HCT116 (cell line): Measurements from ENCODE around the gene APBA1. TPM values are rescaled to one million over a fixed set of nuclear protein-coding genes. Genes with fewer than 3 reads are reported as not detected.
A peak's percentile ranks its signal among the peaks of the same experiment; 100 is the strongest.

Experiments
- ATAC-seq: fragments of 200-7000 bp; cut with Tn5 transposase; 2 replicates; pipeline ENCODE4 v1.9.1; 2020; ENCODE audit warnings: mild to moderate bottlenecking, moderate library complexity
- BruUV-seq: library from RNA; stranded (reverse); fragments of 400-500 nt; replicated peaks from 2 replicates; lab custom pipeline; 2021; lab: Mats Ljungman, UMichigan
- CTCF ChIA-PET: fragments of 300-600 bp; sonication (Branson Sonifier 250); formaldehyde crosslinking; loops from one replicate; lab custom pipeline; 2021; ENCODE audit warnings: antibody characterized with exemption; lab: Charles Lee
- POLR2A ChIA-PET: fragments of 300-600, 350-600 bp; sonication (Branson Sonifier 250); formaldehyde crosslinking; loops from one replicate; lab custom pipeline; 2021; ENCODE audit warnings: antibody characterized with exemption; lab: Charles Lee
- RAD21 ChIA-PET, 2 experiments: fragments of 300-600 bp; sonication (Branson Sonifier 250); formaldehyde crosslinking; loops; one replicate each; lab custom pipeline; 2023; ENCODE audit warnings: low total read pairs in 2 of 2; ENCODE audit not compliant: uncharacterized antibody in 2 of 2, unreplicated experiment in 2 of 2, low non-redundant PET in 1 of 2; lab: Charles Lee
- DNase-seq: peaks from one replicate; pipeline ENCODE4 v3.0.0-alpha.2; 2010; ENCODE audit warnings: low read depth, low spot score
- H2AFZ ChIP-seq: fragments of 200-600 bp; shearing (Covaris generic), sonication (generic); 2 replicates; pipeline ENCODE4 v1.6.1; 2017; ENCODE audit warnings: low read depth, mixed run types, mixed read lengths, antibody characterized with exemption, low read length; ENCODE audit not compliant: poor library complexity, severe bottlenecking
- H3K27ac ChIP-seq: 2 replicates; pipeline ENCODE4 v1.5.1; 2012; ENCODE audit warnings: low read depth, low read length
- H3K27me3 ChIP-seq: fragments of 200-600 bp; sonication (generic); 2 replicates; pipeline ENCODE4 v1.6.1; 2016; ENCODE audit warnings: mixed run types, low read length, mixed read lengths; ENCODE audit not compliant: insufficient read depth
- H3K36me3 ChIP-seq, 2 experiments: fragments of 200-500 bp in 1 of 2; fragments of 200-600 bp in 1 of 2; sonication (Bioruptor generic) in 1 of 2; sonication (generic) in 1 of 2; 2 replicates each; pipeline versions ENCODE4 v1.5.1 to v1.6.1; 2014 to 2016; ENCODE audit warnings: low read length in 2 of 2, inconsistent platforms in 1 of 2, mixed read lengths in 1 of 2, mixed run types in 1 of 2; ENCODE audit not compliant: insufficient read depth in 2 of 2, control insufficient read depth in 1 of 2
- H3K4me1 ChIP-seq, 2 experiments: fragments of 200-600 bp in 1 of 2; sonication (generic) in 1 of 2; 2 replicates each; pipeline versions ENCODE4 v1.5.1 to v1.6.1; 2012 to 2017; ENCODE audit warnings: low read length in 2 of 2, inconsistent platforms in 1 of 2, mild to moderate bottlenecking in 1 of 2, mixed read lengths in 1 of 2, mixed run types in 1 of 2, moderate library complexity in 1 of 2; ENCODE audit not compliant: insufficient read depth in 2 of 2, control insufficient read depth in 1 of 2
- H3K4me2 ChIP-seq: fragments of 200-600 bp; sonication (generic); 2 replicates; pipeline ENCODE4 v1.6.1; 2017; ENCODE audit warnings: mixed run types, low read length, mixed read lengths
- H3K4me3 ChIP-seq, 2 experiments: fragments of 200-600 bp in 1 of 2; sonication (generic) in 1 of 2; replicated peaks in 1 of 2; 2 replicates each; pipeline ENCODE4 v1.5.1; 2011 to 2016; ENCODE audit warnings: low read length in 2 of 2, control low read depth in 1 of 2, low read depth in 1 of 2, mild to moderate bottlenecking in 1 of 2, mixed read lengths in 1 of 2, mixed run types in 1 of 2
- H3K79me2 ChIP-seq: fragments of 200-600 bp; sonication (generic); 2 replicates; pipeline ENCODE4 v1.6.1; 2017; ENCODE audit warnings: mild to moderate bottlenecking, mixed run types, low read length, moderate library complexity, mixed read lengths; ENCODE audit not compliant: insufficient read depth
- H3K9ac ChIP-seq: fragments of 200-600 bp; sonication (generic); 2 replicates; pipeline ENCODE4 v1.6.1; 2016; ENCODE audit warnings: low read length, mixed read lengths
- H3K9me2 ChIP-seq: fragments of 200-600 bp; sonication (generic), shearing (Covaris generic); 2 replicates; pipeline ENCODE4 v1.6.1; 2017; ENCODE audit warnings: mixed run types, mild to moderate bottlenecking, moderate library complexity; ENCODE audit not compliant: insufficient read depth
- H3K9me3 ChIP-seq, 2 experiments: fragments of 200-500 bp in 1 of 2; fragments of 200-600 bp in 1 of 2; sonication (Bioruptor generic) in 1 of 2; sonication (generic) in 1 of 2; 2 replicates each; pipeline ENCODE4 v1.6.1; 2014 to 2017; ENCODE audit warnings: low read length in 2 of 2, mixed read lengths in 2 of 2, inconsistent platforms in 1 of 2, low read depth in 1 of 2, mild to moderate bottlenecking in 1 of 2, mixed run types in 1 of 2, moderate library complexity in 1 of 2; ENCODE audit not compliant: control insufficient read depth in 1 of 2, insufficient read depth in 1 of 2
- H4K20me1 ChIP-seq: fragments of 200-600 bp; sonication (generic), shearing (Covaris generic); 2 replicates; pipeline ENCODE4 v1.6.1; 2017; ENCODE audit warnings: mixed run types, mild to moderate bottlenecking, moderate library complexity; ENCODE audit not compliant: insufficient read depth
- ATF3 ChIP-seq: IDR thresholded peaks from 2 replicates; pipeline ENCODE4 v1.6.1; 2012
- CEBPB ChIP-seq: IDR thresholded peaks from 2 replicates; pipeline ENCODE4 v1.6.1; 2012; ENCODE audit warnings: low read depth
- CTCF ChIP-seq, 3 experiments: fragments of 200-600 bp in 1 of 3; sonication (generic) in 1 of 3; IDR thresholded peaks in 2 of 3; conservative IDR thresholded peaks in 1 of 3; 2 replicates each; pipeline ENCODE4 v1.5.1; 2012 to 2017; ENCODE audit warnings: low read depth in 2 of 3, low read length in 2 of 3, antibody characterized with exemption in 1 of 3, borderline replicate concordance in 1 of 3, control low read depth in 1 of 3, mild to moderate bottlenecking in 1 of 3, mixed read lengths in 1 of 3, mixed run types in 1 of 3, moderate library complexity in 1 of 3; ENCODE audit not compliant: insufficient read depth in 1 of 3
- ELF1 ChIP-seq: IDR thresholded peaks from 2 replicates; pipeline ENCODE4 v1.6.1; 2012; ENCODE audit warnings: low read depth, borderline replicate concordance
- EZH2 ChIP-seq: fragments of 200-600 bp; sonication (generic); IDR thresholded peaks from 2 replicates; pipeline ENCODE4 v1.6.1; 2017; ENCODE audit warnings: antibody characterized with exemption, mixed run types
- JUND ChIP-seq: IDR thresholded peaks from 2 replicates; pipeline ENCODE4 v1.6.1; 2012
- MAX ChIP-seq: IDR thresholded peaks from 2 replicates; pipeline ENCODE4 v1.6.1; 2012
- POLR2A ChIP-seq: IDR thresholded peaks from 2 replicates; pipeline ENCODE4 v1.7.0; 2011; ENCODE audit warnings: borderline replicate concordance; ENCODE audit not compliant: insufficient read depth, insufficient read length; ENCODE audit errors: extremely low read depth
- RAD21 ChIP-seq: IDR thresholded peaks from 2 replicates; pipeline ENCODE4 v1.6.1; 2012; ENCODE audit warnings: low read depth, mild to moderate bottlenecking
- REST ChIP-seq: IDR thresholded peaks from 2 replicates; pipeline ENCODE4 v1.6.1; 2012; ENCODE audit warnings: low read depth
- SIN3A ChIP-seq: IDR thresholded peaks from 2 replicates; pipeline ENCODE4 v1.6.1; 2012; ENCODE audit warnings: low read depth
- SP1 ChIP-seq: IDR thresholded peaks from 2 replicates; pipeline ENCODE4 v1.6.1; 2012; ENCODE audit warnings: low read depth
- SRF ChIP-seq: IDR thresholded peaks from 2 replicates; pipeline ENCODE4 v1.6.1; 2012; ENCODE audit warnings: low read depth
- TCF7L2 ChIP-seq: IDR thresholded peaks from 2 replicates; pipeline ENCODE4 v1.7.0; 2011; ENCODE audit warnings: borderline replicate concordance, inconsistent platforms; ENCODE audit not compliant: insufficient read depth, insufficient read length; ENCODE audit errors: extremely low read depth
- YY1 ChIP-seq: IDR thresholded peaks from 2 replicates; pipeline ENCODE4 v1.6.1; 2011; ENCODE audit warnings: low read length, low read depth, moderate library complexity, mild to moderate bottlenecking; ENCODE audit not compliant: insufficient replicate concordance; ENCODE audit errors: extremely low read depth
- ZFX ChIP-seq: fragments of 450-650 bp; IDR thresholded peaks from 2 replicates; pipeline ENCODE4 v1.6.1; 2017
- intact Hi-C: fragments of 100-400 bp; cut with micrococcal nuclease; formaldehyde crosslinking; loops from 2 replicates; pipeline ENCODE4 v1.10.0; 2022
- total RNA-seq: library from RNA; stranded (reverse); gene quantifications from one replicate; pipeline ENCODE4 v1.2.1, GENCODE V29; 2021; ENCODE audit not compliant: unreplicated experiment

APBA1 gene
- total RNA-seq, 1 experiment from 2014 or later: 0.20 TPM

GRCh38 chr9:69425136-69425801 lies 246.9 kb downstream of the APBA1 start:
- H3K9me3 ChIP-seq: no peaks in the 10 kb centered on the region
- ChIA-PET POLR2A (no interaction called here), CTCF (interaction anchor here (1.2 to 4.2 kb wide), 4 partner anchors 121 to 1177 kb away, joined by 3 to 35 read pairs (median 4); no protein-coding TSS in a partner anchor), RAD21 (no interaction called here)
- intact Hi-C loops: loop anchor here (10.0 kb wide), 1 partner anchor 800 kb away; no protein-coding TSS in a partner anchor
- DNase-seq (no peak), ATAC-seq (peak; percentile 42; the same call in 1 of the 2 replicates)
- no peaks in the 10 kb centered on the region for H4K20me1 ChIP-seq
- BruUV-seq: no TSS peak
- H2AFZ ChIP-seq: no peak overlapping the region
- H3K27me3 ChIP-seq: no peaks in the 10 kb centered on the region
- H3K36me3 ChIP-seq: no peaks in the 10 kb centered on the region
- no peak overlapping the region for H3K9ac ChIP-seq
- H3K4me3 ChIP-seq: no peak overlapping the region
- TF ChIP-seq CTCF (IDR thresholded peaks at IDR 0.05 in 2 of 3, conservative IDR thresholded peaks at IDR 0.05 in 1 of 3; ENCODE audit: borderline replicate concordance in 1 of 3, insufficient read depth in 1 of 3, low read depth in 2 of 3, low read length in 2 of 3) (no peak), SIN3A (no peak), MAX (no peak), RAD21 (no peak), EZH2 (no peak), ZFX (no peak), POLR2A (no peak), JUND (no peak), REST (no peak), ATF3 (no peak), YY1 (no peak), ELF1 (no peak), SP1 (no peak), SRF (no peak), TCF7L2 (no peak), CEBPB (no peak)
- no peak overlapping the region for H3K27ac ChIP-seq
- no peaks in the 10 kb centered on the region for H3K4me1 ChIP-seq
- peak overlapping the region; percentile 23; the same call in 1 of the 2 replicates for H3K4me2 ChIP-seq
- no peaks in the 10 kb centered on the region for H3K79me2 ChIP-seq
- no peaks in the 10 kb centered on the region for H3K9me2 ChIP-seq
